K562 (cell line): Measurements from ENCODE around the gene PRR36. TPM values are rescaled to one million over a fixed set of nuclear protein-coding genes. Genes with fewer than 3 reads are reported as not detected.
A peak's percentile ranks its signal among the peaks of the same experiment; 100 is the strongest.

Experiments used
- DMBX1 ChIP-seq: fragments of 250-450 bp; sonication (Bioruptor Pico); IDR thresholded peaks from 2 replicates; pipeline ENCODE4 v1.8.0; 2022; ENCODE audit warnings: inconsistent platforms, mild to moderate bottlenecking, moderate library complexity, borderline replicate concordance
- E2F3 ChIP-seq: fragments of 250-450 bp; sonication (Bioruptor Pico); IDR thresholded peaks from 2 replicates; pipeline ENCODE4 v1.4.0; 2020; ENCODE audit warnings: mild to moderate bottlenecking
- ESRRA ChIP-seq: fragments of 450-650 bp; IDR thresholded peaks from 2 replicates; pipeline ENCODE4 v1.6.1; 2014; ENCODE audit warnings: low read depth, mild to moderate bottlenecking, moderate library complexity, borderline replicate concordance
- FIP1L1 ChIP-seq: fragments of 200-400 bp; formaldehyde crosslinking; IDR thresholded peaks from 2 replicates; pipeline ENCODE4 v1.6.1; 2018; ENCODE audit warnings: mild to moderate bottlenecking, low read depth, low read length; ENCODE audit not compliant: poor library complexity, severe bottlenecking
- FOXA1 ChIP-seq: fragments of 450-650 bp; IDR thresholded peaks from 2 replicates; pipeline ENCODE4 v1.6.1; 2016; ENCODE audit warnings: mild to moderate bottlenecking, borderline replicate concordance
- HCFC1 ChIP-seq: IDR thresholded peaks from 2 replicates; pipeline ENCODE4 v1.6.1; 2012; ENCODE audit warnings: low read depth, low read length, improper control_type of control experiment
- HDAC8 ChIP-seq: fragments of 450-650 bp; IDR thresholded peaks from 2 replicates; pipeline ENCODE4 v1.6.1; 2016; ENCODE audit warnings: mild to moderate bottlenecking, missing genetic modification characterization, moderate library complexity, missing compliant biosample characterization
- HNRNPH1 ChIP-seq: fragments of 200-400 bp; formaldehyde crosslinking; optimal IDR thresholded peaks from 2 replicates; pipeline ENCODE3; 2017; ENCODE audit warnings: low read depth, mild to moderate bottlenecking, low read length, moderate library complexity
- MCM3 ChIP-seq: fragments of 450-650 bp; IDR thresholded peaks from 2 replicates; pipeline ENCODE4 v1.6.1; 2016
- MTF1 ChIP-seq: fragments of 250-450 bp; sonication (Bioruptor Pico); IDR thresholded peaks from 2 replicates; pipeline ENCODE4 v1.9.0; 2021; ENCODE audit warnings: moderate library complexity, mild to moderate bottlenecking, inconsistent platforms, borderline replicate concordance
- NR2C2 ChIP-seq, 2 experiments: fragments of 200-800 bp in 1 of 2; sonication (Bioruptor generic) in 1 of 2; sonication (generic) in 1 of 2; formaldehyde crosslinking in 1 of 2; IDR thresholded peaks; 2 replicates each; pipeline versions ENCODE4 v1.6.1 to v1.8.0; 2016 to 2022; ENCODE audit warnings: mild to moderate bottlenecking in 1 of 2, missing compliant biosample characterization in 1 of 2, missing genetic modification characterization in 1 of 2, missing genetic modification reagents in 1 of 2
- OTX1 ChIP-seq: fragments of 450-650 bp; formaldehyde crosslinking; IDR thresholded peaks from 2 replicates; pipeline ENCODE4 v1.4.0; 2022; ENCODE audit warnings: mild to moderate bottlenecking
- PCBP1 ChIP-seq: fragments of 200-400 bp; formaldehyde crosslinking; IDR thresholded peaks from 2 replicates; pipeline ENCODE4 v1.6.1; 2018; ENCODE audit warnings: mild to moderate bottlenecking, low read depth, low read length; ENCODE audit not compliant: poor library complexity, severe bottlenecking
- PRMT5 ChIP-seq: sonication (generic); formaldehyde crosslinking; IDR thresholded peaks from 2 replicates; pipeline ENCODE4 v1.5.0; 2020; ENCODE audit warnings: missing genetic modification reagents
- RERE ChIP-seq: sonication (generic); formaldehyde crosslinking; IDR thresholded peaks from 2 replicates; pipeline ENCODE4 v1.8.0; 2023; ENCODE audit warnings: missing genetic modification reagents, mild to moderate bottlenecking, borderline replicate concordance
- SAFB ChIP-seq: fragments of 200-400 bp; formaldehyde crosslinking; IDR thresholded peaks from 2 replicates; pipeline ENCODE4 v1.6.1; 2017; ENCODE audit warnings: low read depth, low read length, borderline replicate concordance
- SAP30 ChIP-seq: fragments of 200-600 bp; sonication (generic); IDR thresholded peaks from 2 replicates; pipeline ENCODE4 v1.6.1; 2012; ENCODE audit warnings: borderline replicate concordance, low read depth, mild to moderate bottlenecking, moderate library complexity, low read length, control low read depth, inconsistent platforms; ENCODE audit not compliant: insufficient read depth, poor library complexity, severe bottlenecking
- SP1 ChIP-seq: sonication (generic); formaldehyde crosslinking; IDR thresholded peaks from 2 replicates; pipeline ENCODE4 v1.8.1; 2022; ENCODE audit warnings: mild to moderate bottlenecking, missing genetic modification reagents
- ZBTB7A ChIP-seq: IDR thresholded peaks from 2 replicates; pipeline ENCODE4 v1.6.1; 2011; ENCODE audit warnings: low read depth, mild to moderate bottlenecking, low read length, moderate library complexity, borderline replicate concordance; ENCODE audit not compliant: control insufficient read depth
- ZNF134 ChIP-seq: fragments of 250-450 bp; sonication (Bioruptor Pico); conservative IDR thresholded peaks from 2 replicates; pipeline ENCODE4 v1.4.0; 2020
- ZNF395 ChIP-seq: fragments of 200-800 bp; sonication (Bioruptor generic); IDR thresholded peaks from 2 replicates; pipeline ENCODE4 v1.6.1; 2017; ENCODE audit warnings: missing genetic modification characterization, missing compliant biosample characterization
- ZNF589 ChIP-seq: fragments of 200-800 bp; sonication (Bioruptor generic); IDR thresholded peaks from 2 replicates; pipeline ENCODE4 v1.6.1; 2016; ENCODE audit warnings: low read depth, missing genetic modification characterization, missing compliant biosample characterization
- polyA plus RNA-seq, 8 experiments: library from polyadenylated mRNA; depleted of rRNA in 4 of 8; stranded (reverse) in 5 of 8; unstranded in 3 of 8; fragments of >200 nt; fragmentation: Nextera tagmentation in 2 of 8; fragmentation: Illumina TruSeq in 1 of 8; extraction: Ambion mirVana in 2 of 8; extraction: Trizol in 1 of 8; gene quantifications; 2 replicates each; pipeline versions ENCODE4 v1.2.1 to v1.2.3, GENCODE V29; 2011 to 2014; ENCODE audit warnings: inconsistent platforms in 1 of 8, missing spikeins in 1 of 8
- total RNA-seq, 7 experiments: library from RNA; depleted of rRNA in 6 of 7; stranded (reverse); fragments of >200 nt in 6 of 7; fragmentation: Illumina TruSeq in 2 of 7; extraction: Trizol in 2 of 7; gene quantifications; 2 replicates each; pipeline versions ENCODE4 v1.2.1 to v1.2.3, GENCODE V29; 2011 to 2021; ENCODE audit warnings: low replicate concordance in 1 of 7

The PRR36 gene
- total and polyA plus RNA-seq, 9 of the 15 experiments (the other 6 are each of a cell fraction or from before 2014, with no cell fraction given), result 0.05 to 0.42 (median 0.06) TPM; not detected in 6

GRCh38 chr19:7869453-7869909 lies 4.7 kb downstream of the PRR36 start (continued):
- TF ChIP-seq PCBP1 (peak; percentile 25), DMBX1 (no peak), ZBTB7A (no peak), HCFC1 (no peak), ESRRA (0 out of 2 replicates have a peak, but pooled peaks have one; percentile 1), OTX1 (CRISPR knock-in tag) (no peak), ZNF134 (no peak), MCM3 (no peak), SP1 (CRISPR knock-in tag) (no peak; the same call in 1 of the 2 replicates), SAP30 (peak; percentile 45), E2F3 (CRISPR knock-in tag) (no peak), FIP1L1 (no peak), ZNF589 (no peak), HNRNPH1 (no peak), PRMT5 (CRISPR knock-in tag) (no peak), HDAC8 (no peak), MTF1 (no peak), ZNF395 (0 out of 2 replicates have a peak, but pooled peaks have one; percentile 12), NR2C2 (CRISPR knock-in tag; IDR thresholded peaks at IDR 0.05) (no peak), NR2C2 (tag; IDR thresholded peaks at IDR 0.05) (no peak), SAFB (0 out of 2 replicates have a peak, but pooled peaks have one; percentile 17), FOXA1 (no peak), RERE (CRISPR knock-in tag) (no peak)
